ENCODE results near the gene DAPL1.
"Not testable (repeated sequence)": the region's sequence is repeated elsewhere in the genome, so short reads cannot be mapped to it uniquely, and the experiment has no call there.

Gene DAPL1

DNA sequence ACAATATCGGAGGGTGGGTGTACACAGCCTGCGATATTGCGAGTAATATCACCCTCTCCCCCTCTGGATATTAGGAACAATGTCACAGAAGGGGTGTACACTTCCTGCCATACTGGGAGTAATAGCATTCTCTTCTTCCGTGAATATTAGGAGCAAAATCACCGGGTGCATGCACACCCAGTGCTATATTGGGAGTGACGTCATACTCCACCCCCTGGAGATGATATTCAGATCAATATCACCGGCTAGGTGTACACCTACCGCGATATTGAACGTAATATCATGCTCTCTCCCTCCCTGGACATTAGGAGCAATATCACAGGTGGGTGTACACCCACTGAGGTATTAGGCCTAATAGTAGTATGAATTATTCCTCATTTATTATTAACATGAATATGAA lies 70.4 kb downstream of the DAPL1 start:
- H3K4me3 Mint-ChIP-seq; H3K36me3 Mint-ChIP-seq (ENCODE audit: low read depth); H3K9me3 Mint-ChIP-seq; H3K27ac Mint-ChIP-seq; DNase-seq; H3K4me1 Mint-ChIP-seq (ENCODE audit: low read depth); H3K27me3 Mint-ChIP-seq: not testable (repeated sequence)

Data from activated T-cell treated with anti-CD3 and anti-CD28 coated beads, Interleukin-2, amount 50 U/mL, for 24 hours (primary cell).